ENCODE data around the gene TFCP2L1.
A peak's percentile ranks its signal among the peaks of the same experiment; 100 is the strongest.

Gene TFCP2L1

DNA sequence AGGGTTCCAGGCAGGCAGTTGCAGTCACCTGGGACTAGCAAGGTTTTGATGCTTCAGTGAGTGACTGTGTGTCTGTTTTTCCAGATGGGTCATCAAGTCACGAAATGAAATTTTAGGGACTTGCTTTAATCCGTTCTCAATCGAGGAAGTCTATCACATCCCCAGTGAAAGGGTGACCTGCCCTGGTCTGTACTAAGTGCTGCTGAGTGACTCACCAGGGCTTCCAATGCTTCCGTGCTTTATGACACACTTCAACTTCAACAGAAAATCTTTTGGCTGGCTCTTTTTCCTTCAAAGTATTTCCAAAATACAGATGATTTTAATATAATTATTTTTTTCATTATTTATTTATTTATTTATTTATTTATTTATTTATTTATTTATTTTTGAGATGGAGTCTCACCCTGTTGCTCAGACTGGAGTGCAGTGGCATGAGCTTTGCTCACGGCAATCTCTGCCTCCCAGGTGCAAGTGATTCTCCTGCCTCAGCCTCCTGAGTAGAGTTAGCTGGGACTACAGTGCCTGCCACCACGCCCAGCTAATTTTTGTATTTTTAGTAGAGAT, 18.4 kb downstream of the TFCP2L1 start:
- H3K4me1 ChIP-seq (ENCODE audit: insufficient read depth, poor library complexity, severe bottlenecking), result no peaks in the 10 kb centered on the region
- no peak overlapping the region for H3K4me3 ChIP-seq (ENCODE audit: severe bottlenecking)
- TF ChIP-seq CTCF (IDR thresholded peaks at IDR 0.05; ENCODE audit: poor library complexity, severe bottlenecking), result no peak
- no peaks in the 10 kb centered on the region for H3K27me3 ChIP-seq (ENCODE audit: insufficient read depth, poor library complexity, severe bottlenecking)
- H3K27ac ChIP-seq (ENCODE audit: poor library complexity, severe bottlenecking), result no peak overlapping the region
- no peak for DNase-seq (ENCODE audit: low spot score)
- H3K36me3 ChIP-seq (ENCODE audit: low read depth), result no peaks in the 10 kb centered on the region
- H3K9me3 ChIP-seq (ENCODE audit: severe bottlenecking), result no peaks in the 10 kb centered on the region
- ATAC-seq (ENCODE audit: low read depth), result peak; percentile 48; the same call in 1 of the 3 replicates

DNA sequence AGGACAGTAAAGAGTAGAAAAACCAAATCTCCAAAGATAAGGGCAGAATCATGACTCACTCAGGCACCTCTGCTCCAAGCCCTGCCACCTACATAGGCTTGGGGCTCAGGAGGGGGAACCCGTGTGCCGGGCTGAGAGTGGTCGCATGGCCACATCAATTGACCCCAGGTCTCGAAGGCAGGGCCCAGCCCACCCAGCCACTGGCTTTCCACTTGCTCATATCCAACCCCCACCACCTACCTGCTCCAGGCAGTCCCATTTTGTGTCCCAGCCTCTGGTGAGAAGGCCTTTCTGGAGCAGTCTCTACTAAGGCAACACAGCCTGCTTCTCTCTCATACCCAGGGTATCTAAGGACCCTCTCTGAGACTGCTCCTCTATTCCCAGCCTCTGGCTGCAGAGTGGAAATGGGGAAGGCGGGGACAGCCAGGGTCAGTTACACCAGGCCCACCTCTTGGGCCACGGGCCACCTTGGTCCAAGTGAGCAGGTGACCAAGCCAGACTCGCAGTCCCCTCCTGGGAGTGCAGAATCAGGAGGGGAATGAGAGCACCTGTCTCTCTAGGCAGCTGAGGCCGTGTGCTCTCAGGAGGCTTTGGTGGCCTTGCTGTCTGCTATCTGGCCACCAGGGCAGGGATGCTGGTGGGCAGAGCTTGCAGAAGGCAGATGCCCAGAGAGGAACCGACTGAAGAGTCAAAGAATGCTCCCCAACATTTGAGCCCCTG, 20.8 kb downstream of the TFCP2L1 start:
- no peak for TF ChIP-seq CTCF (IDR thresholded peaks at IDR 0.05; ENCODE audit: poor library complexity, severe bottlenecking)
- Histone ChIP-seq H3K4me1 (ENCODE audit: insufficient read depth, poor library complexity, severe bottlenecking) (no peaks in the 10 kb centered on the region), H3K36me3 (ENCODE audit: low read depth) (no peaks in the 10 kb centered on the region), H3K27me3 (ENCODE audit: insufficient read depth, poor library complexity, severe bottlenecking) (no peaks in the 10 kb centered on the region), H3K4me3 (ENCODE audit: severe bottlenecking) (no peak overlapping the region), H3K27ac (ENCODE audit: poor library complexity, severe bottlenecking) (no peak overlapping the region), H3K9me3 (ENCODE audit: severe bottlenecking) (no peaks in the 10 kb centered on the region)
- DNase-seq (ENCODE audit: low spot score), result no peak
- ATAC-seq (ENCODE audit: low read depth), result no peak

GRCh38 chr2:121260370-121261154, 24.4 kb downstream of the TFCP2L1 start:
- no peak overlapping the region for H3K4me3 ChIP-seq (ENCODE audit: severe bottlenecking)
- H3K4me1 ChIP-seq (ENCODE audit: insufficient read depth, poor library complexity, severe bottlenecking), result no peaks in the 10 kb centered on the region
- TF ChIP-seq CTCF (IDR thresholded peaks at IDR 0.05; ENCODE audit: poor library complexity, severe bottlenecking), result no peak
- no peak overlapping the region for H3K27ac ChIP-seq (ENCODE audit: poor library complexity, severe bottlenecking)
- ATAC-seq (ENCODE audit: low read depth) (no peak), DNase-seq (ENCODE audit: low spot score) (no peak)
- H3K36me3 ChIP-seq (ENCODE audit: low read depth), result no peaks in the 10 kb centered on the region
- H3K27me3 ChIP-seq (ENCODE audit: insufficient read depth, poor library complexity, severe bottlenecking), result no peaks in the 10 kb centered on the region
- H3K9me3 ChIP-seq (ENCODE audit: severe bottlenecking), result no peaks in the 10 kb centered on the region

DNA sequence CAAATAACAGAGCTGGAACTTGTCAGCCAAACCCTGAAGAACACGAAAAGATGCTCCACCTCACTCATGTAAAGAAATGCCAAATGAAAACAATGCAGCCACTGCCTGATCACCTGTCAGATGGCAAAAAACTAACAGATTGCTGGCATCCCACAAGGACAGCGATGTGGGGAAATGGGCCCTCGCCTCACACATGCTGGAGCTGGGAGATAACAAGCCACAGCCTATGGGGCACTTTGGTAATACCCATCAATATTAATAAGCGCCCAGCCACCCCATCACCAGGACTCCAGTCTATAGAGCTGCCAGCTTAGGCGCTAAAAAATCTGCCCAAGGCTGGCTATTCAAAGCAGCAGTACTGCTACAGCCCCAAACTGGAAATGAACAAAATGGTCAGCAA, 27.0 kb downstream of the TFCP2L1 start:
- H3K4me1 ChIP-seq (ENCODE audit: insufficient read depth, poor library complexity, severe bottlenecking), result no peaks in the 10 kb centered on the region
- no peak for TF ChIP-seq CTCF (IDR thresholded peaks at IDR 0.05; ENCODE audit: poor library complexity, severe bottlenecking)

More for the DNA sequence above, 27.0 kb downstream of the TFCP2L1 start:
- Histone ChIP-seq H3K9me3 (ENCODE audit: severe bottlenecking) (no peaks in the 10 kb centered on the region), H3K27me3 (ENCODE audit: insufficient read depth, poor library complexity, severe bottlenecking) (no peaks in the 10 kb centered on the region), H3K36me3 (ENCODE audit: low read depth) (no peaks in the 10 kb centered on the region), H3K27ac (ENCODE audit: poor library complexity, severe bottlenecking) (no peak overlapping the region), H3K4me3 (ENCODE audit: severe bottlenecking) (no peak overlapping the region)
- DNase-seq (ENCODE audit: low spot score) (no peak), ATAC-seq (ENCODE audit: low read depth) (no peak)
